ENCODE results near the gene C1QBP. TPM values are rescaled to one million over a fixed set of nuclear protein-coding genes. Genes with fewer than 3 reads are reported as not detected.

Gene C1QBP
- total RNA-seq, 1 donor from 2014 or later, result 541 TPM

DNA sequence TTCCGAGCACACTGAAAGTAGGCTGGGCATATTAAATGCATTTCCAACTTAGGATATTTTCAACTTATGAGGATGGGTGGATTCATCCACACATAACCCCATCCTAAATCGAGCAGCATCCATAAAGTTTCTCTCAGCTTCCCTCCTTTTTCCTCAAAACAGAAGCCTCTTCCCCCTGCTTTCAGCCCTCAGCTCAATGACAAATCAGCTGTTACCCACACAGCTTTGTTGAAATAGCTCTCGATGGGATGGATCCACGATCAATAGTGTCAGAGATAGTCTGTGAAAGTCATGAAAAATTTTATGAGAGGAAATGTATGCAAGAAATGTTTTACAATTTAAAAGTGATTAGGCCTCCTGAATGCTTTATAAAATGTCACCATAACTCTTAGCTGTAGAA is 27.3 kb upstream of the C1QBP start:
- Histone ChIP-seq H3K36me3 (ENCODE audit: control insufficient read depth, insufficient read depth, low read length) (peaks cover 2% of the 10 kb centered on the region), H3K4me3 (ENCODE audit: low read depth, low read length) (no peak overlapping the region), H3K27me3 (ENCODE audit: control insufficient read depth, insufficient read depth, low read length) (no peaks in the 10 kb centered on the region)
- DNase-seq (ENCODE audit: low read depth) (no peak), FAIRE-seq (no peak)
- TF ChIP-seq, protein P1, sequence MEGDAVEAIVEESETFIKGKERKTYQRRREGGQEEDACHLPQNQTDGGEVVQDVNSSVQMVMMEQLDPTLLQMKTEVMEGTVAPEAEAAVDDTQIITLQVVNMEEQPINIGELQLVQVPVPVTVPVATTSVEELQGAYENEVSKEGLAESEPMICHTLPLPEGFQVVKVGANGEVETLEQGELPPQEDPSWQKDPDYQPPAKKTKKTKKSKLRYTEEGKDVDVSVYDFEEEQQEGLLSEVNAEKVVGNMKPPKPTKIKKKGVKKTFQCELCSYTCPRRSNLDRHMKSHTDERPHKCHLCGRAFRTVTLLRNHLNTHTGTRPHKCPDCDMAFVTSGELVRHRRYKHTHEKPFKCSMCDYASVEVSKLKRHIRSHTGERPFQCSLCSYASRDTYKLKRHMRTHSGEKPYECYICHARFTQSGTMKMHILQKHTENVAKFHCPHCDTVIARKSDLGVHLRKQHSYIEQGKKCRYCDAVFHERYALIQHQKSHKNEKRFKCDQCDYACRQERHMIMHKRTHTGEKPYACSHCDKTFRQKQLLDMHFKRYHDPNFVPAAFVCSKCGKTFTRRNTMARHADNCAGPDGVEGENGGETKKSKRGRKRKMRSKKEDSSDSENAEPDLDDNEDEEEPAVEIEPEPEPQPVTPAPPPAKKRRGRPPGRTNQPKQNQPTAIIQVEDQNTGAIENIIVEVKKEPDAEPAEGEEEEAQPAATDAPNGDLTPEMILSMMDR (IDR thresholded peaks at IDR 0.05; ENCODE audit: insufficient read depth, low read length, severe bottlenecking), result no peak

DNA sequence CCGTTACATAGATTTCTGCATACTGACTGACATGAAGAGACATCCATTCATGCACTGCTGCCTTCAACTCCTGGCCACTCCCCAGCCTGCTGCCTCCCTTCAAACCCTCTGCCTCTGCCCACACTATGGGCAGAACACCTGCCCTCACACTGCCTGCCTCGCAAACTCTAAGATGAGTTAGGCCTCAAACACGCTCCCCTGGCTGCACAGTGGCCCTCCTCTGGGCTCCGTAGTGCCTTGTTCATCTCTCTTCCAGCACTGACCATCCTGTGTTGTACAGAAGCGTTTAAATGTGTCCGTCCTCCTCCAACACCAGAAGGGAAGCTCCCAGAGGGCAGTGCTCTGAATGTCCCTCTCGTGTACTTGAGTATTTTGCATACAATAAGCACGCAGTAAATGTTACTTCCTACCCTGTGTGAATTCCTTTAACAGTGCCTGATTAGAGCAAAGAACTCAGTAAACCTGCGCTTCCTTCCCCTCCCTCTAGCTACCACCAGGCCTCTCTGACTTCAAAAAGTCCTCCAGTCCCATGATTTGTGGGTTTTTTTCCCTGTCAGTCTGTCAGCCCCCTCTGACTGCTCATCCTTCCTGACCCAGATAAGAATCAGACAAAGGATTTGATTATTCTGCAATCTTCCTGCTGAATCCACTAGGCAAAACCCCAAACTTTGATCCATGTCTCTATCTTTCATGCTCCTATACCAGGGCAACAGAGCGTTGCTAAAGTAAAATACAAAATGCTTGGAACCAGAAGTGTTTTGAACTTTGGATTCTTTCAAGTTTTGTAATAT is 26.0 kb upstream of the C1QBP start:
- Histone ChIP-seq H3K27me3 (ENCODE audit: control insufficient read depth, insufficient read depth, low read length) (no peaks in the 10 kb centered on the region), H3K4me3 (ENCODE audit: low read depth, low read length) (no peak overlapping the region), H3K36me3 (ENCODE audit: control insufficient read depth, insufficient read depth, low read length) (peaks cover 6% of the 10 kb centered on the region)
- FAIRE-seq (peak; percentile 28), DNase-seq (ENCODE audit: low read depth) (no peak)
- TF ChIP-seq, protein P1 (IDR thresholded peaks at IDR 0.05; ENCODE audit: insufficient read depth, low read length, severe bottlenecking), result no peak

DNA sequence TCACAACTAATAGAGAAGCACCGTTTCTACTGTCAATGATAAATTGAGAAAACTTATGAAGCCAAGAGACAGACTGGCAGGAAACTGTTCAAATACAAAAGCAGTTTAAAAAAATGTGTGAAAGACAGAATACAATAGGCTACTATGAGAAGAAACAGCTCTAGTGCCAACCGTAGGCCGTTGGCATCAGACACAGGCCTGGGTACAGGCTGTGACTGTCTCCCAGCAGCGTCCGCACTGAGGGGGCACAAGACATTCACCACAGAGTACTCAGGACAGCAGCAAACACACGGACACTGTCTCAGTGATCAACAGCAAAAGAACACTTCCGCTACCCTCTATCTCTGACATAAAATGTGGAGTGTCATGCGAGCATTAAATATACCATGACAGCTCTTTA is 7.8 kb upstream of the C1QBP start:
- FAIRE-seq (no peak), DNase-seq (ENCODE audit: low read depth) (no peak)
- TF ChIP-seq, protein P1 (IDR thresholded peaks at IDR 0.05; ENCODE audit: insufficient read depth, low read length, severe bottlenecking), result no peak
- Histone ChIP-seq H3K27me3 (ENCODE audit: control insufficient read depth, insufficient read depth, low read length) (no peaks in the 10 kb centered on the region), H3K4me3 (ENCODE audit: low read depth, low read length) (no peak overlapping the region), H3K36me3 (ENCODE audit: control insufficient read depth, insufficient read depth, low read length) (peaks cover 18% of the 10 kb centered on the region)

DNA sequence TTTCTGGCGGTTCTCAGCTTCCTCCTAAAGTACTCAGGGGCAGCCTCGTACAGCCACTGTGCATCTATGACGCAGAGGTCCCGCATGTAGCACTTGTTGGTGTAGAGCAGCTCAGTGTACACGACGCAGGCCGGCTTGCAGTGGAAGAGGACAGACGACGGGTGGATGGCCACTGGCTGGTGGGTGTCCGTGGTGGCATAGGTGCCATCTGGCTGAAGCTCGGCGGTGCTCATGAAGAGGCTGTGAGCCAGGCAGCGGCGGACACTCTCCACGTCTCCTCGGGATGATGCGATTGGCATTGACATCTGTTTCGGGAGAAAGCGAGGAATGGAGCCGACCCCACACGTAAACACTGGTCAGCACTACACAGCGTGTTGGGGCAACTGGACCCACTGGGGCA is 5.3 kb upstream of the C1QBP start:
- H3K4me3 ChIP-seq (ENCODE audit: low read depth, low read length), result no peak overlapping the region
- H3K36me3 ChIP-seq (ENCODE audit: control insufficient read depth, insufficient read depth, low read length), result peaks cover 20% of the 10 kb centered on the region
- no peak for DNase-seq (ENCODE audit: low read depth)
- FAIRE-seq, result no peak
- H3K27me3 ChIP-seq (ENCODE audit: control insufficient read depth, insufficient read depth, low read length), result no peaks in the 10 kb centered on the region
- TF ChIP-seq, protein P1 (IDR thresholded peaks at IDR 0.05; ENCODE audit: insufficient read depth, low read length, severe bottlenecking), result no peak

DNA sequence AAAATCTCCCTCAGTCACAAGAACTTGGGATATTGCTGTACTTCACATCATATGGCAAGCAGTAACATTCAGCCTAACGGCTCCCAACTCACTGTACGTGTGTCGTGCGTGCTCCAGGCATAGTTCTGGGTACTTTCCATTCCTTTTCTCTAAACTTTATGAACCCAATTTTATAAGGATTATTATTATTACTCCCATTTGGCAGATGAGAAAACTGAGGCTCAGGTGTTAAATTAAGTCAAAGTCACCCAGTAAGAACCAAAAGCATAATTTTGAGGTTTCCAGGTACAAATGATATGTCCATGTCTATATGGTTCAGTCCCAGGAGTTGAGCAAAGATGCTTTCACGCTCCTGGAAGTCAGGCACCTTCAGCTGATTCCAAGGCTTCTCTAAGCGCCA is 4.8 kb upstream of the C1QBP start:
- TF ChIP-seq, protein P1 (IDR thresholded peaks at IDR 0.05; ENCODE audit: insufficient read depth, low read length, severe bottlenecking), result no peak
- FAIRE-seq (no peak), DNase-seq (ENCODE audit: low read depth) (no peak)
- Histone ChIP-seq H3K36me3 (ENCODE audit: control insufficient read depth, insufficient read depth, low read length) (peaks cover 20% of the 10 kb centered on the region), H3K27me3 (ENCODE audit: control insufficient read depth, insufficient read depth, low read length) (no peaks in the 10 kb centered on the region), H3K4me3 (ENCODE audit: low read depth, low read length) (no peak overlapping the region)

DNA sequence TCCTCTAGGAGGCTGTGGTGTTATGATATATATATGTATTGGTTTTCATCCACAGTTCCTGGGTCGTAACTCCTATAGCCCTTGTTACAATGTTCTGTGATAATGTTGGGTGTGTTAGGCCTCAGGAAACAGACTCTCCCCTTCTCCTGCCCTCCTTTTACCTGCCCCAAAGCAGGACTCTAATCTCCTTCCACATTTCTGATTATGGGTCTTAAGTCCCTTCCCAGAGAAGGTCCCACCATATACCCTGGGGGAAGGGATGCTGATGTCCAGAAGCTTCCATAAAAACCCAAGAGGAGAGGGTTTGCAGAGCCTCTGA is 450 bp upstream of the C1QBP start:
- DNase-seq (ENCODE audit: low read depth) (no peak), FAIRE-seq (no peak)
- no peaks in the 10 kb centered on the region for H3K27me3 ChIP-seq (ENCODE audit: control insufficient read depth, insufficient read depth, low read length)
- H3K4me3 ChIP-seq (ENCODE audit: low read depth, low read length), result no peak overlapping the region
- TF ChIP-seq, protein P1 (IDR thresholded peaks at IDR 0.05; ENCODE audit: insufficient read depth, low read length, severe bottlenecking), result no peak
- H3K36me3 ChIP-seq (ENCODE audit: control insufficient read depth, insufficient read depth, low read length), result peaks cover 21% of the 10 kb centered on the region

All from bronchial epithelial cell (primary cell).